NCI-H1092 treated with DMSO at 0.1 percent for 48 hours (cell line): ENCODE data around the gene CACNB2.

Source experiments
- DNase-seq: peaks from one replicate; lab custom pipeline; 2025; lab: John Stamatoyannopoulos, UW

The CACNB2 gene

DNA sequence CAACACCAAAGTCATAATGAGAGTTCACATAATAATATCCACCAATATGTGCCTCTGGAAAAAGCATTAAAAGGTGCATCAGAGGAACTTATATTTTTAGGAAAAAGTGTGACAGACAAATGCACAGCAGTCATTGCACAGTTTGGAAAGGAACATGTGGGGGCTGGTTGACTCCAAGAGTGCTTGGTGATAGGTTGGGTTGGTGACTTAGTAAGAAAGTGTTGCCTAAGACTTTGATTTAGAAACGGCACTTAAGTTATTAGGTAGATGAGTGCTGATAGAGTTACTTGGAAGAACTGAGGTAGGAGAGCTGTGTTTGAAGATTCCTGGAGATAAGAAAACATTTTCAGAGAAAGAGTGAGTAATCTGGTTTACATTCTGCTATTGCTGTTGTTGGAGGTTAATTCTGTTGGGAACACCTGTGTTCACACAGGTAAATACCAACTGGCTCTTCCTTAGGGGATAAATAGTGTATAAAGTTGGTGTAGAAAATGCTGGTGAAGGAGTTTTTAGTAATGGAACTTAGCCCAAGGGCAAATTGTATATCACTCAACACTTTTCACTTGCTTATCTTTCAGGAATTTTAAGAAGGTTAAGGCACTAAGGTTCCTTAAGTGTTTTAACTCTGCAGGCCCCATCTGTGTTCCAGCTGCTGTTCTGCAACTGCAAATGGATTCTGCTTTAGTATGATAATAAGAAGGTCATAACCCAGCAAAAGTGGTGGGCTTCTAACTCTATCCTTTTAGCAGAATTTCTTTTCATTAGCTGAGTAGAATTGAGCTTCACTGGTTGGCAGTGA lies 315.1 kb downstream of the CACNB2 start:
- no peak for DNase-seq

DNA sequence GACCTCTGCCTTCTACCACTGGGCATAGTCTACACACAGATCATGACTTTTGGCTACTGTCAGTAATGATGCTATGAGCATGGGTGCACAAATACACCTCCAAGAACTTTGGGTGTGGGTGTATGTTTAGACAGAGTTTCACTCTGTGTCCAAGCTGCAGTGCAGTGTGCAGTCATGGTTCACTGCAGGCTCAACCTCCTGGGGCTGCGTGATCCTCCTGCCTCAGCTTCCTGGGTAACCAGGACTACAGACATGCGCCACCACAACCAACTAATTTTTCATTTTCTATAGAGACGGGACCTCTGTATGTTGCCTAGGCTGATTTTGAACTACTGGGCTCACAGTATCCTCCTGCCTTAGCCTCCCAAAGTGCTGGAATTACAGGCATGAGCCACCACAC lies 316.8 kb downstream of the CACNB2 start:
- DNase-seq = no peak

DNA sequence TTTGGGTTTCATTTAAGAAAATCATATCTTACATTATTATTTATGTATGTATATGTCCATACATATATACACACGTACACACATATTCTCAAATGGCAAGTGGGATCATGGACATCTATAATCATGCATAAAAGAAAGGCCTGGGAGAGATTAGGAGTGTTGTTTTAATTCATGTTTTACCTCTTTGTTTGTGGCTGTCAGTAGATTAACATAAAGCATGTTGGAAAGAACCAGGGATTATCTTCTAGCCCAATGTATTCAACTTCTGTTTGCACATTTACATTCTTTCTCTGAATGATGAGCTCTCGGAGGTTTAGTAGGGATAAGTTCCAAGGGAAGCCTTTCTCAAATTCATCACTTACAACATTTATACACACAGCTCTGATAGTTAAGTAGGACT lies 319.8 kb downstream of the CACNB2 start:
- no peak for DNase-seq

DNA sequence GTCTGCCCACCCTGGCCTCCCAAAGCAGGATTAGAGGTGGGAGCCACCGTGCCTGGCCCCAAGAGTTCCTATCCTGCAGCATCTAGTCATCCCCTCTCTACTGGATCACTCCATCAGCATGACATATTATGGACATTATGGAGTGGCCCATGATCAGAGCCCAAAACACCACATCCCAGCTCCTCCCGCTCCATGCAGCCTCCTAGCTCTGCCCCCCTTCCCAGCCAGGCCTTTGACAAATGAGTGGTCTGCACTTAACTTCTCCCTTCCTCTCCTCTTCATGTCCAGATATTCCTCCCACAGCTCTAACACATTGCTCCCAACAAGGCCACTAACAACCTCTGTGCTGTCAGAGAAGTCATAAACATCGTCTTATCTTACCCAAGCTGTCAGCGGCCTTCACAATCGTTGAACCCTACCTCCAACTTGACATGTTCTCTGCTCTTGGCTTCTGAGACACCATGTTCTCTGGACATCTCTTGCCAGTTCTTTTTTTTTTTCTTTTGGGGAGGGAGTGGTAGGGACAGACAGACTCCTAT lies 323.5 kb downstream of the CACNB2 start:
- no peak for DNase-seq

DNA sequence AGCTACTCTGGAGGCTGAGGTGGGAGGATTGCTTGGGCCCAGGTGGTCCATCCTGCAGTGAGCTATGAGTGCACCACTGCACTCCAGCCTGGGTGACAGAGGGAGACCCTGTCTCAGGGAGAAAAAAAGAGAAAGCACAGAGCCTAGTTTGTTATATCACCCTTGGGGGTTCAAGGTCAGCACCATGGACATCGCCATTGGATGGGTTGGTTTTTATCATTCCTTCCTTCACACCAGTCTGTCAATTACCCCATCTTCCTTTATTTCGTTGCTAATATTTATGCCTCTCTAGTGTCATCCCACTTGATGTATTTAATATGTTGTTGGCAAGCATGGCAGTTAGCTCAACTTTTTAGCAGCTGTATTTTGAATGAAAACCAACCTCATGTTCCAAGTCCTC lies 328.9 kb downstream of the CACNB2 start:
- DNase-seq = no peak

DNA sequence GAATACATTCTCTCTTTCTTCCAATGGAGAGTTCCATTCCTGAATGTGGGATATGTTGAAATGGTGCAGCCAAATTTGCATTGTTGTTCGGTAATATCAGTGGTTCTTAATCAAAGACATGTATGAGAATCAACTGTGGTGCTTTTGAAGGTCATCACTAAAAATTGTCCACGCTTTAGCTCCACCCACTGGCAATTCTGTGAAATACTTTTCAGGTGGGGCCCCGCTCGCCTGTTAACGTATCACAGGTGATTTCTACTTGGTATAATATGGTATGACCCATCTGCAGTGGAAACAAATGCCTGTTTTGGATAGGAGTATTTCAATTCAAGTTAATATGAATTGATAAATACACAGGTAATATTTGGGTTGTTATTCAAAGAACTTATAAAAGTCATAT lies 332.8 kb downstream of the CACNB2 start:
- DNase-seq = no peak

DNA sequence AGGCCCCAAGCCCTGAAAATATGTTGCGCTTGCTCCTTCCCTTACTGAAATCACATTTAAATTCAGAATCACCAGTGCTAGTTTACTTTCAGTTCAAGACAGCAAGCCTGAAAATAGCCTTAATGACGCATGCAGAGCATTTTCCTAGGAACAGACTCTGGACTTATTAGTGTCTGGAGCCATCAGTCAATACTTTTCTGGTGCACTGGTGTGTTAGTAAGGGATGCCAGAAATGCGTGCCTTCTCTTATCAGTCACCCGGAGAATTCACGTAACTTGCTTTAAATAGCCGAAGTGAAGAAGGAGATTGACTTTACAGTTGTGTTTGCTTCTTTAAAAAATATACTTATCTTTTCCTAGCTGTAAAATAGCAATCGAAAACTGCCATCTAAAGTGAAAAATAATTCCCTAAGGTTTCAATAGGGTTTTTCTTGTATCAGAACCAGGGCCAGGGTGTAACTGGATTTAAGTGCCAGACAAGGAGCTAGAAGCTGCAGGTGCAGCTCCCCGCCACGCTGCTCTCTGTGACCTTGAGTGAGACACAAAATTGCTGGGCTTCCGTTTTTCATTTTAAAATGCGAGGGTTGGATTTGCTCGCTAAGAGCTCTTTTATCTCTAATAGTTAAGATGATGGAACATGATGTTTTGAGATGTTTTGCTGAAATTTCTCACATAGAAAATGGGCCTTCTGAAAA lies 333.3 kb downstream of the CACNB2 start:
- DNase-seq = no peak

DNA sequence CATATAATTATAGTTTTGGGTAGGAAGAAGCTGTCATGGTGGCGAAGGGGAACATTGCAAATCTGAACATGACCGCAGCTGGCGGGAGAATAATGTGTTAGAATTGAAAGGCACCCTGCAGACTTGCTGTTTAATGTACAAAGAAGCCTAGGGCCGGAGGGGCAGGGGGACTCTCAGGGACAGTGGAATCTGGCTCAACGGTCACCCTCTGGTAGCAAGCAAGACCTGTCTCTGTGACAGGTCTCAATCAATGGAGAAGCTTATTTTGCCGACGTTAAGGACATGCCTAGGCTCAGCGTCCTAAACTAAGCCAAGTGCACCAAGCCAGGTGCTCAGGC lies 333.9 kb downstream of the CACNB2 start:
- no peak for DNase-seq

DNA sequence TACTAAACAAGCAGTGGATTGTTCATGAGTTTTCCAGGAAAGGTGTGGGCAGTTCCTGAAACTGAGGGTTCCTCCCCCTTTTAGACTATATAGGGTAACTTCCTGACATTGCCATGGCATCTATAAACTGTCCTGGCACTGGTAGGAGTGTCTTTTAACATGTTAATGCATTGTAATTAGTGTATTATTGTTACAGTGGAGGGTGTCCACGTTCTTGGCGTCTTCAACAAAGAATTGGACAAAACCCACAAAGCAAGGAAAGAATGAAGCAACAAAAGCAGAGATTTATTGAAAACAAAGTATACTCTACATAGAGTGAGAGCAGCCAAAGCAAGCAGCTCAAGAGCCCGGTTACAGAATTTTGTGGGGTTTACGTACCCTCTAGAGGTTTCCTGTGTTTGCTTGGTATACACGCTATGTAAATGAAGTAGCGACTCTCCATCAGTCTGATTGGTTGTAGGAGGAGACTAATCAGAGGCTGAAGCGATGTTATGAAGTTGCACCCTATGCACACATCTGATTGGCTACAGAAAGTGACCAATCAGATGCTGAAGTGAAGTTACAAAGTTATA lies 335.9 kb downstream of the CACNB2 start:
- DNase-seq = no peak

DNA sequence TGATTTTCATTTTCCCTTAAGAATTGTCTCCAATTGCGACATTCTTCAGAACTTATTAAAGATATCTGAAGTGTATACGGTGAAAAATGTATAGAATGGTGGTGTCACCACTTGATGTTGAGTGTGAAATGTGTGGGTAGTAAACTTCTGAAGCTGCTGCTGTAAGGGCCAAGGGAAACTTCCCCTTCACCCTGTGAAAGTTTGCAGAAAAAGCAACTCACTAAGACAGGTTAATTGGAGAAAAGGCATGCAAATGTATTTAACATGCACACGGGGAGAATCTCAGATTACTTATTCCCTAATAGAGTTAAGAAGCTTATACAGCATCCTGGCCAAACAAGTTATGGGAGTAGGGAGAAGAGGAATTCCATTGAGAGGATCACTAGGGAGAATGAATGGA lies 338.1 kb downstream of the CACNB2 start:
- no peak for DNase-seq

DNA sequence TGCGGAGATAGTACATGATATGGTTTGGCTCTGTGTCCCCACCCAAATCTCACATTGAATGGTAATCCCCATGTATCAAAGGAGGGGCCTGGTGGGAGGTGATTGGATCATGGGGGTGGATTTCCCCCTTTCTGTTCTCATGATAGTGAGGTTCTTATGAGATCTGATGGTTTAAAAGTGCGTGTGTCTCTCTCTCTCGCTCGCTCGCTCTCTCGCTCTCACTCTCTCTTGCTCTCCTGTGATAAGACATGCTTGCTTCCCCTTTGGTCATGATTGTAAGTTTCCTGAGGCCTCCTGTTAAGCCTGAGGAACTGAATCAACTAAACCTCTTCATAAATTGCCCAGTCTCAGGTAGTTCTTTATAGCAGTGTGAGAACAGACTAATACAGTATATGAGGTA lies 339.3 kb downstream of the CACNB2 start:
- DNase-seq = no peak

DNA sequence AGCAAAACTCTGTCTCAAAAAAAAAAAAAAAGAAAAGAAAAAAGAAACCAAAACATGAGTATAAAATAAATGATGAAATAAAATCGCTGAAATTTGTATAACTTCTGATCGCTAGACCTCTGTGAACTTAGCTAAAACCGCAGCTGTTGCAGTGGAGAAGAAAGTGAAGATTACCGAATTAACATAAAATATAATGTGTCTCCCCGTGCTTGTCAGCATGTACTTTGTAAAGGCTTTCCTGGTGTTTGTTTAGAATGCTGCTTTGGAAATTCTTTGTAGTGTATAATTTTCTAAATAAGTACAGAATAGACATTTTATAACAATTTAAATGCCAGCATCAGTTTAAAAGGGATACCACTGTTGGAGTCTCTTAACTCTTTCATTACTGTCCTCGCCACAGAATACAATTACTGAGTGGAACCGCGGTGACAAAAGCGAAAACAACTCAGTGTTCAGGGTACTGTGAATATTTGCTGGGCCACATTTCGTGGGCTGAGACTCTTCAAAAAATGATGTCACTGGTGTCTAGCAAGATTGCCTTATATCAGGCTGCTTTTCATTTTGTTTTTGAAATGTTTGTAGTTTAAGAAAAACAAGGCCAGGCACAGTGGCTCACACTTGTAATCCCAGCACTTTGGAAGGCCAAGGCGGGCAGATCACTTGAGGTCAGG lies 343.4 kb downstream of the CACNB2 start:
- DNase-seq = no peak

DNA sequence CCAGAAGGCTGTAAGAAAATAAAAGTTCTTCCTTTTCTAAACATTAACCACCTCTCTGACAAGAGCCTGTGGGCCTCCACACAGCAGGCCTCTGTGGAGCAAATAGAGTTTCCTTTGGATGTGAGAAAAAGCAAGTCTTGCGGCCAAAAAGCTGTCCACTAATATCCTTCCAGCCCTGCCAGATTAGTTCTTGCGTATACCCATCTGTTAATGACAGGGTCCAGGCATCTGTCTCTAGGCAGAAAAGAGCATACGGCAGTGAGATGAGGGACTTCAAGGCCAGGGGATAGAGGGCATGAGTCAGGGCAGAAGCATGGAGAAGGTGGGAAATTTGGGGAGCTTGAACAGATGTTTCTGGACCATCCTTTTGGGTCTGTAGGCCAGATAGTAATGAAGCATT lies 346.2 kb downstream of the CACNB2 start:
- no peak for DNase-seq

DNA sequence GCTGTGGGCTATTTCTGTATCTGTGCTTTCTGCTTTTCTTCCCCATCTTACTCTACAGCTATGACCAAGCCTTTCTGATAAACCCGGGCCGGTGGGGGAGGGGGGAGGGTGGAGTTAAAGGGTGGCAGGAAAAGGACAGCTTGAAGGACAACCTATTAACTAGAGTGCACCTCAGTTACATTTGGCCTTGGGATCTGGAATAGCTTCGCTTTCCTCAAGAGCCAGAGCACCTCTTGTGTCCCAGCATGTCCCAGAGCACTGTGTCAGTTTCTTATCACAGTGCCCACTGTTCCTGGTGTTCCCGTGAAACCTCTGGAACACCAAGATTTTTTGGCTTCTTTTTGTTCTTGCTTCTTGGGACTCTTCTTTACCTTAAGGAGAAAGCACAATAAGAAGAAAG lies 350.5 kb downstream of the CACNB2 start:
- DNase-seq = no peak

DNA sequence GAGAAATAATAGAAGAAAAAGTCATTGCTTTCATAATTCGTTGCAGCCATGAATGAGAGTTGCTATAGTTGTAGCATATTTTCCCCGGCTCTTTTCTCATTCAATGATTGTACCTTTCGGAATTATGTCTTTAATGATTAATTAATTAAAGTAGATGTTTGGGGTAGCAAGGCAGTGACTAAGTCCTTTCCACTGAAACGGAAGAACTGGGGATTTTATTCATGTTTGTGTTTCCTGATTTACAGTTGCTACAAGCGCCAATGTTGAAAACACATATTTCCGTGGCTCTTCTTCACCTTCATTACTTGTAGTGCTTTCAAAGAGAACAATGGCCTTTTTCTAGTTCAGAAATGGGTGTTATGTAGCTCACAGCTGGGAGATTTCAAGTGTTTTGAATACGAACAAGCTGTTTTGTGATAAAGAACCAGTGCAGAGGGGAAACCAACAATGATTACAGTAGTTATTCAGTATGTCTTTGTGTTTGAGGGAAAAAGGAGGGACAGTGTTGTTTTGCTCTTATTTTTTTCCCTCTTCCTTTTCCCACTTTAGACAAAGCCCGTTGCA lies 357.7 kb downstream of the CACNB2 start:
- DNase-seq = no peak

DNA sequence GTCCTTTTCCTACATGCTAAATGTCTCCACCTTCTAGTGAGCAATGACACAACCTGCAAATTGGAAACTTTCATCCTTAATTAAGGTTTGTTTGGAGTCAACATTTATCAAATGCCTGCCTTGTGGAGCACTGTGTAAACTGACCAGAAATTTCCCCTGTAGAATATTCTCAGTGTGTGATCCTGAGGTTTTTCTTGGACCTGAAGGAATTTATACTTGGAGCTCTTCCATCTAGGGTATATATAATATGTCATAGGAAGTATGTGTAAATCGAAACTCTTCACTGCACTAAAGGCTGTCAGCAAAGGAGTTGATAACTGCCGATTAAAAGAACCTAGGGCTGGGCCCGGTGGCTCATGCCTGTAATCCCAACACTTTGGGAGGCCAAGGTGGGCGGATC lies 358.8 kb downstream of the CACNB2 start:
- DNase-seq = no peak

DNA sequence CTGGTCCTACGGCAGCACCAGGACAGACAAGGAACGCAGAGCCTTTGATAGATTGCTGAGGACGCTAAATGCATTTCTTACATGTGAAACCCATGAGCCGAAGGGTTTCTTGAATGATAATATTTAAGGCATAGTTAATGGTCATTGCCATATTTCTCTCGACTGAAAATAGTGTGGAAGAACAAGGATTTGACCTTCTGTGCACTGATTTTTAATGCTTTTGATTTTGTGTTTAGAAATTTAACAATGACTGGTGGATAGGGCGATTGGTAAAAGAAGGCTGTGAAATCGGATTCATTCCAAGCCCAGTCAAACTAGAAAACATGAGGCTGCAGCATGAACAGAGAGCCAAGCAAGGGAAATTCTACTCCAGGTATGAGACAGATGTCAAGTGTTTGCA lies 360.4 kb downstream of the CACNB2 start:
- no peak for DNase-seq

DNA sequence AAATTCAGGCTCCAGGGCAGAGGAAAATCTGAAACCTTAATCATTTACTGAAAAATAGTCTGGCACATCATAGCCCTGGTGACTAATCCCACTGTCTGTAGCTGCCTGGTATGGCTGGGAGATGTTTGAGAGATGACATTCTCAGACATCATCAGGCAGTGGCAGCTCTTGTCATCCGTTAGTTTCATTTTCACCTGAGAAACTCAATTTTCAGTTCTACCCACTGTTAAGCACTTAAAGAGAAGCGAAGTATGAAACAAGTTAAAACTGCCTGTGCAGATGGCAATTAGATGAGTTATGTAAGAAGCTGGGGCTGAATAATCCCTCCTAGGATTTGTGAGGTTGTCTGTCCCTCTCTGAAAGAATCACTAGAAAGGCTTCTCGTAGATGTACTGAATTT lies 361.0 kb downstream of the CACNB2 start:
- DNase-seq = no peak

DNA sequence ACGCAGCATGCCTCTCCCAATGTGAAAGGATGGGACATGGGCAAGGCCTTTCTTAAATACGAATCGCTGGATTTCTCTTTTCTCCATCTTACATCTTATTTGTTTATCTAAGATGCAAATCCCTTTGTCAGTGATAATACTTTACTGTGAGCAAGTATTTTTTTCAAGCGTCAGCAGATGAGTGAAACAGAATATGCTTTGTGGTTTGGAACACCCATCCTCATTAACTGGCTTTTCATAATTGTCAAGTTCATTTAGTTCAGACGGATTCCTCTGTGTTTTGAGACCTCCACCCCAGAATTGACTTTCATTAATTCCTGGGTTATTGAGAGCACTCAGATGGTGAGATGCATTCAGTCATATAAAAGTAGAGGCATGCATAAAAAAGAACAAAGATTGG lies 361.4 kb downstream of the CACNB2 start:
- no peak for DNase-seq

DNA sequence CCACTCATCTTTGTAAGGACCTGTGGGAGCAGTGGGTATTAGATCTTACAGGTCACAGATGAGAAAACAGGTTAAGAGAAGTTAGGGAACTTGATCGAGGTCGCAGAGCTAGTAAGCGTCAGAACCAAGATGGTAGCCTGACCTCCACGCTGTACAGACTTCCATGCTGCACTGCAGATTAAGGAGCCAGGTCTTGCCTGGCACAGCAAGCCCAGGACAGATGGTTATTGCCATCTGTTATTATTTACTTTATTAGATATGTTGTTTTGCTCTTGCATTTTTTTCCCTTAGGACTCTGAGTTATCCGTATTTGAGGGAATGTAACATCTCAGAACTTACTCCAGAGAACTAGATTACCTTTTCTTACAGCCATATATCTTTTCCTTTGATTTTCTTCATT lies 363.9 kb downstream of the CACNB2 start:
- no peak for DNase-seq

DNA sequence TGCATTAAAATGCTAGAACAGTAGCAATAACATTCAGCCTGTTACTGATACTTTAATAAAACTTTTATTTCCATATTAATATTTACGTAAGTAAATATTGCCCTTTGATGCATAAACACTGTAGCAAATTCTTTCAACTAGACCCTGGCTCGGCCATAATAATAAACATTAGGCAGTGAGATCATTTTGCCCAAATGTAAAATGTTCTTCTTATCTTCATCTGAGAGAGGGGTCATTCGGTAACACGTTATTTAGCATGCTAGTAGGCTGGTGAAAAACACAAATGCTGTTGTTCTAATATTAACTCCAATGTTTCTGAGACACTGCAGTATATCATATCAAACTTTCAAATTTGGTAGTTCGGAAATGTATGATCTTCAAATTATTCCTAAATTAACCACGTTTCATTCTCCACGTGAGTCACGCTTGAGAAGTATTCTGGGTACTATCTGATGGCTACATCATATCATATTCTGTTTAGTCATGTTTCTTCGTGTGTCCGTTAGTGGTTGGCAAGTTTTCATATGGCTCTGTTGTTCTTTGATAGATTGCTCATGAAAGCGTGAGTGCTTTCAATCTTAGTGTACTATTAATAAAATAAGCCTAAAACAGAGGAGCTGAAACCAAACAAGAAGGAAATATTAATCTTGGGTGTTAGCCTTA lies 365.4 kb downstream of the CACNB2 start:
- no peak for DNase-seq

DNA sequence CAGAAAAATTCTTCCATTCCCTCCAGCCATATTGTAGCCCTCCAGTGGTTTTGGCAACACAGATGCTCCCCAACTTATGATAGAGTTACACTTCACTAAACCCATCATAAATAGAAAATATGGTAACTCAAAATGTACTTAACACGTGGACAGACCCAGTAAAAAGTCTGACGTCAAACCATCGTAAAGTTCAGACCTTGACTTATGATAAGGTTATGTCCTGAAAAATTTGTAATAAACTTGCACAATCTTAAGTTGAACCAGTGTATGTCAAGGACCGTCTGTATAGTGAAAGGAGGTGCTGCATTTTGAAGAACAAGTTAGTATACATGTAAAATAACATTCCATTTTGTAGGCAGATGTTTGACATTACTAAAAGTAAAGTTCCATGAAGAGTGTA lies 368.4 kb downstream of the CACNB2 start:
- DNase-seq = no peak
